Measurements from ENCODE around the gene TBXAS1.

DNA sequence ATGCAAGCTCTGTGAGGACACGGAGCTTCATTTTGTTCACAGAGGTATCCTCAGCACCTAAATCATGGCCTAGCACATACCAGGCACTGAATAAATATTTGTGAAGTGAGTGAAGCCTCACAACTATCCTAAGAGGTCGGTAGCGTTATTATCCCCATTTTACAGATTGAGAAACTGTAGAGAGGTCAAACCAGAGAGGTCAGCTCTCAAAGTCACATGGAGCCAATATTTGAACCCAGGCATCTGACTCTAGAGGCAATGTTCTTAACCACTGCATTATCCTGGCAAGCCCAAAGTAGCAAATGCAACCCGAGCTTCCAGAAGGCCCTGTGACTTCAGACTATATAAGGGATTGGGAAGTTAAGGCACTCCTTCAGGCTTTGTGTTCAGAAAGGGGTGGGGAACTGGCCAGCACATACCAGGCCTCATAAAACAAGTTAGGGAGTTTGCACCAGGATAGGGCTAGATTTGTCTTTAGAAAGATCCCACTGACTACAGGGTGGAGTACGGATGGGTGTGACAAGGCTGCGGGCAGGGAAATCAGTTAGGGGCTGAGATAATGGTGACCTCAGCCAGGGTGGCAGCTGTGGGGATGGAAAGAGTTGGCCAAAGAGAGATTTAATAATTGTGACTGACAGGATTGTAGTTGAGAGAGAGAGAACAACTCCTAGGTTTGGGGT is 101.4 kb downstream of the TBXAS1 start:
- TF ChIP-seq, protein P1, sequence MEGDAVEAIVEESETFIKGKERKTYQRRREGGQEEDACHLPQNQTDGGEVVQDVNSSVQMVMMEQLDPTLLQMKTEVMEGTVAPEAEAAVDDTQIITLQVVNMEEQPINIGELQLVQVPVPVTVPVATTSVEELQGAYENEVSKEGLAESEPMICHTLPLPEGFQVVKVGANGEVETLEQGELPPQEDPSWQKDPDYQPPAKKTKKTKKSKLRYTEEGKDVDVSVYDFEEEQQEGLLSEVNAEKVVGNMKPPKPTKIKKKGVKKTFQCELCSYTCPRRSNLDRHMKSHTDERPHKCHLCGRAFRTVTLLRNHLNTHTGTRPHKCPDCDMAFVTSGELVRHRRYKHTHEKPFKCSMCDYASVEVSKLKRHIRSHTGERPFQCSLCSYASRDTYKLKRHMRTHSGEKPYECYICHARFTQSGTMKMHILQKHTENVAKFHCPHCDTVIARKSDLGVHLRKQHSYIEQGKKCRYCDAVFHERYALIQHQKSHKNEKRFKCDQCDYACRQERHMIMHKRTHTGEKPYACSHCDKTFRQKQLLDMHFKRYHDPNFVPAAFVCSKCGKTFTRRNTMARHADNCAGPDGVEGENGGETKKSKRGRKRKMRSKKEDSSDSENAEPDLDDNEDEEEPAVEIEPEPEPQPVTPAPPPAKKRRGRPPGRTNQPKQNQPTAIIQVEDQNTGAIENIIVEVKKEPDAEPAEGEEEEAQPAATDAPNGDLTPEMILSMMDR (conservative IDR thresholded peaks at IDR 0.05): no peak
- TF ChIP-seq EZH2 (IDR thresholded peaks at IDR 0.05; ENCODE audit: low read depth): no peak
